ENCODE results near the gene PDGFRB. TPM values are rescaled to one million over a fixed set of nuclear protein-coding genes. Genes with fewer than 3 reads are reported as not detected.

The PDGFRB gene
- total RNA-seq, 1 donor from 2014 or later: 201 TPM

GRCh38 chr5:150182774-150183173 lies 27.1 kb upstream of the PDGFRB start:
- DNase-seq (ENCODE audit: low spot score): no peak

- no peak for DNase-seq (ENCODE audit: low spot score)
Measured at GRCh38 chr5:150181766-150182545, 26.3 kb upstream of the PDGFRB start.

DNA sequence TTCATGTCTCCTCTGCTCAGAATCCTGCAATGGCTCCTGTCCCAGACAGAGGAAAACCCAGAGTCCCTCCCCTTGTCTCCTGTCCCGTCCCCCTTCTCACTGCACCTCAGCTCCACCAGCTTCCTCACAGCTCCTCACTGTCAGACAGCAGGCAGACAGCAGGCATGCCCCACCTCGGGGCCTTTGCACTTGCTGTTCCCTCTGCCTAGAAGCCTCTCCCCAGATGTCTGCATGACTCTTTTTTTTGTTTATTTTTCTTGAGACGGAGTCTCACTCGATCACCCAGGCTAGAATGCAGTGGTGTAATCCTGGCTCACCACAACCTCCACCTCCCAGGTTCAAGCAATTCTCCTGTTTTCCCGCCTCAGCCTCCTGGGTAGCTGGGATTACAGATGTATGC lies 25.4 kb upstream of the PDGFRB start:
- DNase-seq (ENCODE audit: low spot score): no peak

DNA sequence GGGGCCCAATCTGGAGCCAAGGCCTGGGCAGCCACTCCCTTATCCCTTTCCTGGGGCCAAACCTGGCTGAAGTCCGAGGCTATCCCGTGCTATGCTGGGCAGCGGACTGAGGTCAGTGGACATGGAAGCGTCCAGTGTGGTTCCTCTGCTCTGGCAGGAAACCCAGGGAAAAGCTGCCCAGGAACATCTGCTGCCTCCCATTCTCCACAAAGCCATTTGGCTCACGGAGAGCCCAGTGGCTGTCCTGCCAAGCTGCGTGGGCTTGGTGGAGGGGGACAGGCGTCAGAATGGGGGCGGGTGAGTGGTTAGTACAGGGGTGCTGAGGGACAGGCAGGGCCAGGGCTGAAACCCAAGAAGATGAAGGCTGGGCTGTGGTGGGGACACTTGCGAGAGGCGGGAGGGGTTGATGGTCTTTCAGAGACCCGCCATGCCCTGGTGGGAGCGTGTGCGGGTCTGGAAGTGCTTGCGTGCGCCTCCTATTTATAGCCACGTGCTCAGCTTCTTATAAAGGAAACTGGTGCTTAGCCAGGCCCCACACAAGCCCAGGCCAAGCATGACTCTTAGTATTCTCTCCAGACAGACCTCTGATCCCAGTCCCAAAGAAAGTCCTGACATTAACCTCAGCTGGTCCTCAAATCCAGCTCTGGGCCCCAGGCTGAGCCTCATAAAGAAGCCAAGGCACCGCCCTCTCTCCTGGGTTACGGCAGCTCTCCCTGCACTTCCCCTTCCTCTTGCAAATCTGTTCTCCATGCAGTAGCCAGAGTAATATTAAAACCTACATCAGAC lies 24.8 kb upstream of the PDGFRB start:
- no peak for DNase-seq (ENCODE audit: low spot score)

GRCh38 chr5:150179019-150179620 lies 23.5 kb upstream of the PDGFRB start:
- no peak for DNase-seq (ENCODE audit: low spot score)

DNA sequence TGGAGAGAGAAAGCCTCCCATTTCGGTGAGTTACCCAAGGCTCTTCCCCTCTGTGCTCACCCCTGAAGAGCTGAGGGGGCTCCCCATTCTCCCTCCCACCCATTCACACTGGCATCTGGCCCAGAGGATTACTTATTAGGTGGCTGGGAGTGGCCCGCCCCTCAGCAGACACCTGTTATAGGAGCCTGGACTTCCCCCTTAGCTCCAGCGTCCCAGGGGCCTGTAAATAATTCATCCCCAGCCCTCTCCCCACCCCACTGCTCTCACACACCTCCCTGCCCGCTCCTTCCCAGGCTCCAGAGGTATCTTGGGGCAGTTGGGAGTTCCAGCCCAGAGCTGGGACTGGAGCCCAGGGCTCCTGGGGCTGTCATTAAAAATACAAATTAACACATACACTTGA lies 22.6 kb upstream of the PDGFRB start:
- no peak for DNase-seq (ENCODE audit: low spot score)

- DNase-seq (ENCODE audit: low spot score): no peak
Measured at GRCh38 chr5:150177721-150178120, 22.1 kb upstream of the PDGFRB start.

- DNase-seq (ENCODE audit: low spot score): no peak
Measured at GRCh38 chr5:150176745-150177477, 21.3 kb upstream of the PDGFRB start.

DNA sequence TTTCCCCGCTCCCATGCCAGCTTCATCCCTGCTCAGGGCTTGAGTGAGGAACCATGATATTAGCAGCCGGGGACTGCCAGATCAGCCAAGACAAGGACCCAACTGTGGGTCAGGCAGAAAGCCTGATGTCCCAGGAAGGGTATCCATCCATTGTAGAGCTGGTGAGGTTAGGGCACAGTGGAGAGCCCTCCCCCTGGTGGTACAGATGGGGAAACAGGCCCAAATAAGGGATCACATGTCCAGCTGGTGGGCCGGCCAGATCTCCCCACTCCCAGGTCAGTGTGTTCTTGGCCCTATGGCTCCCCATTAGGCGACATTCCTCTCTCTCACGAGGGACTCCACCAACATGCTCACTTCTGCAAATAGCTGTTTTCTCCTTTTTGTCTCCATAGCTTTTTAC lies 19.9 kb upstream of the PDGFRB start:
- DNase-seq (ENCODE audit: low spot score): no peak

- no peak for DNase-seq (ENCODE audit: low spot score)
Measured at GRCh38 chr5:150175076-150175475, 19.4 kb upstream of the PDGFRB start.

DNA sequence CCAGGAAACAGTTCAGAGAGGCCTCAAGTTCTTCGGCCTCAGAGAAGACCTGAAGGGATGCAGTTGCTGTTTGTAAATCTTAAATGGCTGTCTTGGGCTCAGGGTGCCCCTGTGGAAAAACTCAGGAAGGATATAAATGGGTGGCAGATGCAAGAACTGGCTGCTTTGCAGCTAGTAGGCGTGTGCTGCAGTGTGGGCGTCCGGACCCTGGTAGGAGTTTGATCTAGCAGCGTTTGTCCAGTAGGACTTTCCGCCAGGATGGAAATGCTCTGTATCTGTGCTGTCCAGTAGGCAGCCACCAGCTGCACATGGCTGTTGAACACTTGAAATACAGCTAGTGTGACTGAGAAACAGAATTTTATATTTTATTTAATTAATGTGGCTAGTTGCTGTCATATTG lies 18.6 kb upstream of the PDGFRB start:
- no peak for DNase-seq (ENCODE audit: low spot score)

DNA sequence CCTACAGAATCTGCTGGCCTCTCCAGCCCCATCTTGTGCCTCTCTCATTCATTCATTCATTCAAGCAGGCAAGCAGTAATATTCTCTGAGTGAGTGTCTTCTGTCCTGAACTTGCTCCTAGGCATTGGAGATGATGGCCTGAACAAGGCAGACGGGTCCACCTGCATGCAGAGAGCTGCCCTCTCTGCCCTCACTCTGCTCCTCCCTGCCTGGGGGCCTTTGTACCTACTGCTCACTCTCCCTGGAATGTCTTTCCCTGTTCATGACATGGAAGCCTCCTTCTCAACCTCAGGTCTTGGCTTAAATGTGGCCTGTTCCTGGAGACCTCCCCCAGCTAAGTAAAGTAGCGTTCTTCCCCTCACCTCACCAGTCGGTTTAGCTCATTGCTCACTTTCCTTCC lies 17.5 kb upstream of the PDGFRB start:
- no peak for DNase-seq (ENCODE audit: low spot score)

DNA sequence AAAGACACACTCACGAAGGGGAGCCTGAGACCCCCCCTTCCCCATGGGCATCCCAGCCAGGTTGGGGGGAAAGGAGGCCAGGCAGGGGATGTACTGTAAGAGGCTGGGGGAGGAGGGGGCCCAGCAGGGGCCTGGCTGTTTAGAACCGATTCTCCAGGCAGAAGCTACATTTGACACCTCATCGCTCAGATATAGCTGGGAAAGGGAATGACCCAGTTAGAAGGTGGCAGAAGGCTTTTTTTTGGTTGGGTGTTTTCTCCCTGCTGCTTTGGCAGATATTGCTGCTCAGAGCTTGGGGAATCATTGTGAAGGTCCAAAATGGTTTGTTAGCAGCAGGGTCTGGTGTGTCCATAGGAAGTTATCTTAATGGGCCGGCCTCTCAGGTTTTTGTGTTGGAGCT lies 16.9 kb upstream of the PDGFRB start:
- DNase-seq (ENCODE audit: low spot score): no peak

DNA sequence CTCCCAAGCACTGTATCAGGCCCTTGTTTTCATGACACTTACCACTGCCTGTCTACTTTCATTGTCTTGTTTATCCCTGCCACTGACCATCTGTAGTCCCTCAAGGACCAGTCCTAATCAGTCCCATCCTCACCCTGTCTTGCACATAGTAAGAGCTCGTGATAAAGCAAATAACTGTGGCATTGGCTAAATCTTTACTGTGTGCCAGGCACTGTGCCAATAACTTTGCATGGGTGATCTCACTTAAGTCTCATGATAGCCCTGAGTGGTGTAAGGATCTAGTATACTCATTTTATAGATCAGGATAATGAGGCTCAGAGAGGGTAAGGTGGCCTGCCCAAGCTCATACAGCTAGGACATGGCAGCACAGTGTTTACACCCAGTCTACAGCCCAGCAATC lies 16.5 kb upstream of the PDGFRB start:
- DNase-seq (ENCODE audit: low spot score): no peak

GRCh38 chr5:150168864-150169263 lies 13.2 kb upstream of the PDGFRB start:
- DNase-seq (ENCODE audit: low spot score): no peak

GRCh38 chr5:150167908-150168307 lies 12.3 kb upstream of the PDGFRB start:
- no peak for DNase-seq (ENCODE audit: low spot score)

DNA sequence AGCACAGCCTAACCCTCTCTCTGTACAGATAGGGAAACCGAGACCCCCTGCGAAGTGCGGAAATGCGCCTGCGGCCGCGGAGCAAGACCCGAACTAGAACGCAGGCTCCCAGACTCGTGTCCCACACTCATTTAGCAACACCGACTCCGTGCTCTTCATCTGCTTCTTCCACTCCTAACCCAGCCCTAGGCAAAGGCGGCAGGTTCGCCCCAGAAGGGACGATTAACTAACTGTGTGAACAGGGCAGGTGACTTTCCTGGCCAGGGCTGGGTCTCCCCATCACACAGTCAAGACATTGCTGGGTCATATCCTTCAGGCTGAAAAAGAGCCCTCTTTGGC lies 11.8 kb upstream of the PDGFRB start:
- DNase-seq (ENCODE audit: low spot score): no peak

- DNase-seq (ENCODE audit: low spot score): no peak
Measured at GRCh38 chr5:150166650-150167511, 11.2 kb upstream of the PDGFRB start, which contains the start of gene CDX1. Gene CDX1 (plus strand): TSS chr5:150166778. CDS start chr5:150166877, 99 bp downstream.

DNA sequence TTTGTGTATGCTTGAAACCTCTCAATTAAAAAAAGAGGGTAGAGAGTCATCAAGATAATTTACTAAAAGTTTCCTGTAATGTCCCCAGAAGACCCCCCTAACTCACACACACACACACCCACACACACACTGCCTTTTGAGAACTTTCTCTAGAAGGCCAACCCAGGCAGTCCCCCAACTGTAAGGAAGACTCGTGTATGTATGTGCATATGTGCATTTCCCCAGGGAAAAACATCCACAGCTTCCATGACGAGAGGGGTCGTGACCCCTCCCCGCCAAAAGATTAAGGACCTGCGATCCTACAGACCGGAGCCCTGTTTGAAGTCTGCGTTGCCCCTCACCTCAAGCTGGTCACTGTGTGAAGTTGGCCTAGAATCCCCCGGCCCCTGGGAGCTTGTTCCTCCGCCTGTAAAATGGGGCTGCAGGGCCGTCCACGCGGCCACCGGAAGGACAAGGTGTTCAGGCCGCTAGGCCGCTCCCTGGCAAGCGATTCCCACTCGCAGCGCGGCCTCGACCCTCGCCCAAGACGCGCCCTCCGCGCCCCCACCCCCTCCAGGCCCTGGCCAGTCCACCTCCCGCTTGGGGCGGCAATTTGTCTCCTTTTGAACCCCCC lies 10.5 kb upstream of the PDGFRB start:
- DNase-seq (ENCODE audit: low spot score): no peak

Measured in mesenteric fat pad (tissue), 1 donor.